Left kidney (tissue), 2 donors: ENCODE data around the gene TMEM53. TPM values are rescaled to one million over a fixed set of nuclear protein-coding genes. Genes with fewer than 3 reads are reported as not detected.

ENCODE experiments used
- DNase-seq: peaks from one replicate; pipeline ENCODE4 v3.0.0-alpha.2; 2013
- polyA plus RNA-seq: library from polyadenylated mRNA; unstranded; fragments of 120-200 nt; gene quantifications from one replicate; pipeline ENCODE4 v1.2.1, GENCODE V29; 2013; ENCODE audit not compliant: insufficient read length

The TMEM53 gene
- polyA plus RNA-seq, 1 donor: 11.7 TPM

DNA sequence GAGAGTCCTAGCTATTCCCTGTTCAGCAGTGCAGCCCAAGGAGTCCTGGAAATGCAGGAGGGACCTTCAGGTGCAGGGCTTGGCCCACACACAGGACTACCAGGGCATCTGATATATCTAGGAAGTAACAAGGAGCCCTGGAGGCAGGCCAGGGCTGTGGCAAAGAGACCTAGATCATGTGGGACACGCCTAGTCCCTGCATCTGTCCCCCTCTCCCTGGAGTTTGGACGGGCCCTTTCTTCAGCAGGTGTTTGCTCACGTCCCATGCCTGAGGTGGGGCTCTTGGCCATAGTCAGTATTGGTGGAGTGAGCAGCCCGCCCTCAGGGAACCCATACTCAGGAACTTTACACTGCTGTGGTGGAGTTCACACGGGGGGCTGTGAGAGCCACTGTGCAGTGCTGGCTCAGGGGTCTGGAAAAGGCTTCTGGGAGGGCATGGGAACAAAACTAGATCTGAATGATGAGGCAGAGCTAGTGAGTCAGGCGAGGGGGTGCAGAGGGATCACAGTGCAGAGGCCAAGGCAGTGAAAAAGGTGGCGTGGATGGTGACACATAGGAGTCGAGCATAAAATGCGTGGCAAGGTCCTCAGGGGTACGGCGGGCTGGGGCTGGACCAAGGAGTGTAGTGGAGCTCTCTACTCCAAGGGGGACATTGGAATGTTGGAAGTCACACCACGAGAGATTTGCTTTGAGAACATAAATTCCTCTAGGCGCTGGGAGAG is 25.6 kb downstream of the TMEM53 start:
- no peak for DNase-seq

DNA sequence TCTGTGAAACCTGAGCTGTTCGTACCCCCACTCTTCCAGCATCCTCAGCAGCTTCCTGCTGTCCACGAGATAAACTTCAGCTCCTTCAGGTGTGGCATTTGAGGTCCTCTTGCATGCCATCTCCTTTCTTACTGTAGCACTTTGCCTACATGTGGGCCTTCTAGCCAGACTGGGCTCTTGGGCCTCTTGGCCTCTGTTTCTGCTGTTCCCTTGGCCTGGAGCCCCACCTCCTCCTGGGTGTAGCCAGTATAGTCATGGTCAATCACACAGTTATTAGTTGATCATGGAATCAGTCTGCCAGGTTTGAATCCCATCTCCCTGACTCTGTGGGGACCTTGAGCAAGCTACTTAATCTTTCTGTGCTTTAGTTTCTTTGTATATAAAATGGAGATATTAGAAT is 26.4 kb downstream of the TMEM53 start:
- DNase-seq: no peak

GRCh38 chr1:44646261-44647110 is 27.8 kb downstream of the TMEM53 start:
- DNase-seq: no peak

DNA sequence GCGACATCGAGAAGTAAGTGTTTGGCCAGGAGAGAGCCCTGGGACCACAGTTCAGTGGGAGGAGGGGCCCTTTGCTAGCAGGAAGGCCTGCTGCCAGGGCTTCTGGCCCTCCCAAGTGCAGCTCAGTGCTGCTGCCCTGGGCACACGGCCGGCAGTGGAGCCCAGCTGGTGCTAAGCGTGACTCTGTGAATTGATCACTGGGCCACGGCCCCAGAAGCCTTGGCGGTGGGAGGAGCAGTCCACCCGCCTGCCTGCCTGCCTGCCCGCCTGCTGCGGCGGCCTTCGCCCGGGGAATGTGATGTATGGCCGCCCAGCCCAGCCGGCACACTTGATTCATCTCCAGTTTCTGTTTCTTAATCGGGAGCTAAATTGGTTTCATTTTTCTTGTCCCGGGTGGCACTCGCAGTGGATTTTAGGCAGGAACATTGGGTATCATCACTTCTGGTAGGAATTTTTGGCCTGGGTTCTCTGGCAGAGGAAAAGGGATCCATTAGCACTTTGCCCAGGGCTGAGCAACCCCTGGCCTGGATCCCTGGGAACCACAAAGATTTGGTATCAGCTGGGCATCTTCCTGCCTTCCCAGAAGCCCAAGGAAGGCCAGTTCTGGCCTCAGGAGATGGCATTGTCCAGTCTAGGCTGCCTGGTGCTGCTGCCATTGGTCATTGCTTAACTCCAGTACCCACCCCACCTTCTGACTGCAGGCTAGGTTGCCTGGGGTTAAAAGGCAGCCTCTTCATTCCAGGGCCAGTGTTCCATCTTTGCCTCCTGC is 28.6 kb downstream of the TMEM53 start:
- DNase-seq: no peak

DNA sequence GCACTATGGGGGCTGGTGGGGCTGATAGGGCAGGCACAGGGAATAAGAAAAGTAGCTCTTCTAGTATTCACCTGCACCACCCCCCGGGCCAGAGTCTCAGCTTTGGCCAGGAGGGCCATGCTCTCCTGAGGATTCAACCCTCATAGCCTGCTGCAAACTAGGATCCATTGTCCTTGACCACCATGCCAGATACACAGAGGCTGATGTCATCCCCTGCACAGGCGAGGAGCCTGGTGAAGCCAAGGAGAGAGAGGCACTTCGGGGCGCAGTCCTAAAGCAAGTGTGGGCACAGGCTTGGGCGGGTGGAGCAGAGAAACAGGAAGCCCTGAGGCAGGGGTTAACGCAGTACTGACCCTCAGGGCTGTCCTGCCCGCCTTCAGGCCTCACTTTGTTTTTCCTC is 29.5 kb downstream of the TMEM53 start:
- no peak for DNase-seq

DNA sequence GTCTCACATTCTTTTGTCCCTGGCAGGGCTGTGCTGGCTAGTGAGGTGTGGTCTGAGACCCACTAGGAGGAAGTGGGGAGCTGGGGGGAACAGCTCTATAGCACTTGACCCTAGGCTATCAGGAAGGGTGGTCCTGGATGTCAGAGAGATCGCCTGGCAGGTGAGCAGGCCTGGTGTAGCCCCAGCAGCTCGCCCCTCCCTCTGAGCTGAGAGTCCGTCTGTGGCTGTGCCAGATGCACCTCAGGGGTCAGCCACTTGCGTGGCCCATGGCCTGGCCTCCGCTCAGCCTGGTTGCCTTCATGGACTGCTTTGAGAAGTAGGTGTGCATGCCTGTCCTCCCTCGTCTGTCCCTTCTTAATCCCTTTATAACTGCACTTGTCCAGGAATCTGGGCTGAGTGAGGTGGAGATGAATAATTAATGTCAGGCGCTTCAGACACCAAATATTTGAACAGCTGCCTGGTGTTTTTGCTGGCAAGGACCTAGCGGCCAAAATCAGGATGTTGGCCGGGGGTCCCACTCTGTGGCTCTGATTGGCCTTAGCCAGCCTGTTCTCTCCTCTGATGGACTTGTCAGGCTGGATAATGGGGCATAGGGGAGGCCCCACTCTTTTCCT is 30.5 kb downstream of the TMEM53 start:
- no peak for DNase-seq

DNA sequence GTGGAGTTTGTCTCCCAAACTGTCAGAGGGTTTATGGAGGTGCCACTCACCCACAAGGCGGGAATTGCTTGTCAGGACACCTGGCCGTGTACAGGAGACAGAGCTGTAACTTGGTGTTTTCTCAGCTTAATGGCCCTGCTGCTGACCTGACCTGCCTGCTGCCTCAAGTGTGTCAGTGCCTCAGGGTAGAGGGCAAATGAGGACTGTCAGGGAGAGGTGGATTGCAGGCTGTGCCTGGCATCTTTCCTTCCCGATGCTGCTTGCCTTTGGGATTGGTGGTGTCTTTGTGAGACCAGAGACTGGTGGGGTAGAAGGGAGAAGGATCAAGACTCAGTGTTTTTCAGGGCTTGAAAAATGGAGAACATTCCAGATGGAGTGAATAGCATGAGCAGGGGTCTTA is 31.4 kb downstream of the TMEM53 start:
- DNase-seq: no peak

DNA sequence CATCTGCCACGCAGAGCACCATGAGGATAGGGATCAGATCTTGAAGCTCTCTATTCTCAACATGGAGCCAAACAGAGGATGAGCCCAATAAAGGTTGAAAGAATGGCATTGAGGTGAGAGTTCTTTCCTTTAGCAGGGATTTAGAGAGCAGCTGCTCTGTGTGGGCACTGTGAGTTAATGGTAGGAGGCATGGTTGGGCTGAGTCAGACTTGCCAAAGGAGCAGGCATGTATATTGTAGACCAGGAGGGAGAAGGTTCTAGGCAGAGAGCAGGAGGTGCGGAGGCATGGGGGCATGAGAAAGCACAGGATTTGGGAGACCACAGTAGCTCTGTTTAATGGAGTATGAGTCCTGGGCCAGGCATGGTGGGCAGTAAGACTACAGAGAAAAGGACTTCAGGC is 32.0 kb downstream of the TMEM53 start:
- DNase-seq: no peak

GRCh38 chr1:44641126-44642102 is 32.9 kb downstream of the TMEM53 start:
- DNase-seq: no peak

DNA sequence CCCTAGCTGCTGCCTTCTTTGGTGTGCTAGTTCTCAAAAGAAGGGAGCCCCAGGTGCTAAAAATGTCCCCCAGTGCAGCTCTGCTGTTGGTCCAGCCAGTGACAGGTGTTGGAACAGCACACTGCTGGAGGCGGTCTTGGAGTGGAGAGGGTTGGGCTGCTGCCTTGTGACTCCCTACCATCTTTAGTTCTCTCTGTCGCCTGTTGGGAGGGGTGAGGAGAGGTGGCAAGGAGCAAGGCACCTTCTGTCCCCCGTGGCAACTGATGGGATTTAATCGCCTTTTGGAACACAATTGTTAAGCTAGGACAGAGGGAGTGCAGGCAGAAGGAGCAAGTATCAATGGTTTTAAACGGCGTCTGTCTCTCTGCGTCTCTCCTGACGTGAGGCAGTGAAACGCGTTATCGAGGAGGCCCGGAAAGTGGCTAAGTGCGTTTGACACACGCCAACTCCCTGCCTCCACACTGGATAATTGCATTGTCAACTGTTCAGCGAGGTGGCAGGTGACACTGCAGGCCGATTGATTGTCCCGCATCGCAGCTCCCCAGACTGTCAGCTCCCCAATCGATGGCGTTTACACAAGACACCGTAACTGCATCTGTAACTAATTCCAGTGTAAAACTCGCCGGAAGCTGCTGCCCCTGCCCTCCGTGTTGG is 34.0 kb downstream of the TMEM53 start:
- DNase-seq: no peak

- DNase-seq: no peak
These were observed 36.4 kb downstream of the TMEM53 start for GRCh38 chr1:44637702-44638411.

DNA sequence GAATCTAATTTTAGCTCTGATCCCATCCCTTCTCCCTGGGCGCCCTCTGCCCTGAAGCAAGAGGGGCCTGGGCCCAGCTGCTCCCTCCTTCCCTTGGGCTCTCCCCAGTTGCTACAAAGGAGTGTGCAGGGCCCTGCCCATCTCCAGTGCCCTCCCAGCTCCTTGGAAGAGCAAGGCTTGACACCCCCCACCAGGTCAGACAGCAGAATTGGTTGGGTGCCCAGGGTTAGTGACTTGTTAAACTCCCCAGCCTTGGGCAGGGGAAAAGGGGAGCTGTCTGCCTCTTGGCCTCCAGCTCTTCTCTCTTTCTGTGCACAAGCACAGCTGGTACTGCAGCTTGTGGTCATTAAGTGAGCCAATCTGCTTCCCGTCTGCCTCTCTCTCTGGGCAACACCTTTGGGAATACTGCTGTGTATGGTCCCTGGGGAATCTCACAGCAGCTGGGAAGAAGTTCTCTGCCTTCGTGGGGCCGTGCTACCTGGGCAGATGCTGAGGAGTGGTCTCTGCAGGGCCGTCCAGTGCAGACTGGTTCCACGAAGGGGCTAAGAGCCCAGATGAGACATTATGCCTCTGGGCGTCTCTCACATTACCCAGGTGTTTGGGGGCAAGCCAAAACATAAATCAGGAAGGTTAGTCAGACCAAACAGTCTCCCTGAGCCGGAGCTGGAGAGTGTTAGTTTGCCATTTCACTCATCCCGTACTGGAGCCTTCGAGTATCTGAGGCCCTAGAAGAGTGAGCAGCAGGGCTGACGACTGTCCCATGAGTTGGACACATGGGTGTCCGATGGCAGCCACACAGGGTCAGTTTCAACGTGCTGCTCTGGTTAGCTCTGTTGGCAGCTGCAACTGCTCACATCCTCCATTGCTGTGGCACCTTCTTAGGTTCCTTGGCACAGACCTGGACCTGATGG is 37.3 kb downstream of the TMEM53 start:
- no peak for DNase-seq

GRCh38 chr1:44636083-44636687 is 38.1 kb downstream of the TMEM53 start:
- DNase-seq: no peak

- DNase-seq: no peak
These were observed 38.8 kb downstream of the TMEM53 start for GRCh38 chr1:44635439-44635838.

DNA sequence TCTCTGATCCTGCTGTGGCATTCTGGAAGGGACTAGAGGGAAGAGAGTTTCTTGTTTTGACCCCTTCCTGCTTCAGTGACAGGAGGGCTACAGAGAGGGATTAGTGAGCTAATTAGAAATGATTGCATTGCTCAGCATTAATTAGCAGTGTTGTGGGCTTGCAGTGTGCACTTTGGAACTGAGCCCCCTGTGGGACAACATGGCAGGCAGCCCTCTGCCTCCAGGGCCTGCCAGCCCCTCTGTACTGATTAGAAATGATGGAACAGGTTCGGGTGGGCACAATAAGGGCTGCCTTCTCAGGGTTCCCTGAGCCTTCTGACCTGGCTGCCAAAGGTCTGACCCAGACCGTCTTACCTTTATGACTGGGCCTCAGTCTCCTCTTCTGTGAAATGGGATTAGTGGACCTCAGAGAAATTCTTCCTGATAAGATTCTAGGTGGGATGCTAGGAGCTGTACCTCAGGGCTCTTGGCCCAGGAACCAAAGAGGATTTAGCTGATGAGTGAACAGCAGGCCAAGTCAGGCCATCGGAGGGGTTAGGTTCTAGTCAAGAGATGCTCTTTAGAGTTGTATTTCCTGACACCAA is 39.6 kb downstream of the TMEM53 start:
- DNase-seq: no peak

DNA sequence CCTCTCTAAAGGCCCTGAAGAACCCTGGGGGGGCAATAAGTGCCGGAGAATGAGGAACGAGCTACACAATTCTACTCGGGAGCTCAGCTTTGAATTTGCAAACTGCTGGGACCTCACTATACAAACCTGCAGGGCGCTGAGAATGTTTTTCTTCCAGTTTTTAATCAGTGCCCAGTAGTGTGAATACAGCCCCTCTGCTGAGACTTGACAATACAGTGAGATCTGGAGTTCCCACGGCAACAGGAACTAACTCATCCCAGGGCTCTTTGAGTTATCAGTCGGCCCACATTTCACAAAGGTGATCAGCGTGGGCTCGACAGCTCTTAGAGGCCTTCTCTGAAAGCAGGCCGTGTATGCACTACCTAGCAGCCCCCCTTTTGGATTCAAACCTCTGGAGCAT is 41.7 kb downstream of the TMEM53 start:
- no peak for DNase-seq

- DNase-seq: peak; percentile 84
These were observed 42.4 kb downstream of the TMEM53 start for GRCh38 chr1:44631647-44632539.
